Subcutaneous preadipocyte (primary cell): Measurements from ENCODE around the gene TNIK. TPM values are rescaled to one million over a fixed set of nuclear protein-coding genes. Genes with fewer than 3 reads are reported as not detected.

Experiments used
- small RNA-seq: library from RNA; depleted of rRNA; stranded (forward); fragments of <200 nt; gene quantifications from one replicate; pipeline ENCODE3, GENCODE V24; 2012
- total RNA-seq: library from RNA; depleted of rRNA; stranded (reverse); fragments of >200 nt; gene quantifications from 2 replicates; pipeline ENCODE4 v1.2.3, GENCODE V29; 2012

TNIK gene
- total RNA-seq, result 1.5 and 4.7 TPM in 2 replicates

GRCh38 chr3:171459942-171460724 is at the start of gene TNIK:
Gene TNIK, minus strand, starts transcription at chr3:171460405. Its CDS starts 342 bp downstream, at chr3:171460063.

GRCh38 chr3:171026597-171027293 is 433.5 kb downstream of the TNIK start, which contains the start of gene SLC2A2:
Gene SLC2A2, minus strand, starts transcription at chr3:171026720. Its CDS starts 50 bp downstream, at chr3:171026670.

Small RNA genes lying within 50 kb of the gene (small RNA-seq; reads per million reads assigned to genes)
- gene MIR569 (not detected), gene RF00019 (not detected), gene RNU6-348P (not detected)
